Measurements from ENCODE around the gene MTG2.

GRCh38 chr20:62151835-62152364 is 30.9 kb upstream of the MTG2 start:
- TF ChIP-seq CTCF (IDR thresholded peaks at IDR 0.05; ENCODE audit: insufficient read depth, low read depth, low read length) (no peak), EZH2 (IDR thresholded peaks at IDR 0.05; ENCODE audit: insufficient read depth, low read length) (no peak)

Data from astrocyte (in vitro differentiated cells and primary cell).